Endothelial cell of hepatic sinusoid (primary cell): ENCODE data around the gene SPRY4.

Experiments used
- in situ Hi-C: cut with HindIII; loops from 2 replicates; pipeline ENCODE4 v1.10.0; 2017; ENCODE audit warnings: low sequenced_read_pairs

Gene SPRY4

GRCh38 chr5:142339781-142340180 is 15.0 kb upstream of the SPRY4 start:
- in situ Hi-C loops = no loop called here

GRCh38 chr5:142334538-142334937 is 9.7 kb upstream of the SPRY4 start:
- in situ Hi-C loops = loop anchor here (5.0 kb wide), 1 partner anchor 78 kb away; no protein-coding TSS in a partner anchor

GRCh38 chr5:142333749-142334148 is 8.9 kb upstream of the SPRY4 start:
- in situ Hi-C loops = loop anchor here (5.0 kb wide), 1 partner anchor 79 kb away; no protein-coding TSS in a partner anchor

- in situ Hi-C loops = loop anchor here (5.0 kb wide), 1 partner anchor 82 kb away; no protein-coding TSS in a partner anchor
These were observed 5.6 kb upstream of the SPRY4 start for GRCh38 chr5:142330444-142330843.

GRCh38 chr5:142330026-142330425 is 5.2 kb upstream of the SPRY4 start:
- in situ Hi-C loops = loop anchor here (5.0 kb wide), 1 partner anchor 82 kb away; no protein-coding TSS in a partner anchor

- in situ Hi-C loops = no loop called here
These were observed 2.5 kb upstream of the SPRY4 start for GRCh38 chr5:142327111-142327842.

GRCh38 chr5:142326480-142326938 is 1.7 kb upstream of the SPRY4 start:
- in situ Hi-C loops = no loop called here

- in situ Hi-C loops = no loop called here
These were observed 1.1 kb upstream of the SPRY4 start for GRCh38 chr5:142325725-142326479.

- in situ Hi-C loops = no loop called here
These were observed 518 bp downstream of the SPRY4 start for GRCh38 chr5:142324136-142324870.

- in situ Hi-C loops = no loop called here
These were observed 1.2 kb downstream of the SPRY4 start for GRCh38 chr5:142323480-142324135.

GRCh38 chr5:142322747-142323479 is 1.9 kb downstream of the SPRY4 start:
- in situ Hi-C loops = no loop called here

GRCh38 chr5:142322403-142322746 is 2.4 kb downstream of the SPRY4 start:
- in situ Hi-C loops = no loop called here

- in situ Hi-C loops = no loop called here
These were observed 3.8 kb downstream of the SPRY4 start for GRCh38 chr5:142320851-142321560.

GRCh38 chr5:142320430-142320738 is 4.4 kb downstream of the SPRY4 start:
- in situ Hi-C loops = no loop called here

- in situ Hi-C loops = no loop called here
These were observed 5.0 kb downstream of the SPRY4 start for GRCh38 chr5:142319560-142320429.

- in situ Hi-C loops = no loop called here
These were observed 5.7 kb downstream of the SPRY4 start for GRCh38 chr5:142319105-142319504.

- in situ Hi-C loops = no loop called here
These were observed 7.1 kb downstream of the SPRY4 start for GRCh38 chr5:142317753-142318152.

GRCh38 chr5:142317173-142317572 is 7.6 kb downstream of the SPRY4 start:
- in situ Hi-C loops = no loop called here

- in situ Hi-C loops = no loop called here
These were observed 8.1 kb downstream of the SPRY4 start for GRCh38 chr5:142316681-142317080.
